Neuronal stem cell (in vitro differentiated cells): ENCODE data around the gene RNF157.
A peak's percentile ranks its signal among the peaks of the same experiment; 100 is the strongest.

Source experiments
- DNase-seq: peaks from one replicate; pipeline ENCODE4 v3.0.0-alpha.2; 2013; ENCODE audit warnings: low spot score
- H2AFZ ChIP-seq: one replicate; pipeline ENCODE4 v1.6.1; 2013; ENCODE audit warnings: mild to moderate bottlenecking, low read length, inconsistent platforms
- H2AK5ac ChIP-seq: 2 replicates; pipeline ENCODE4 v1.6.1; 2013; ENCODE audit warnings: low read depth, mild to moderate bottlenecking, inconsistent platforms, low read length, moderate library complexity, mixed read lengths
- H2BK120ac ChIP-seq: 2 replicates; pipeline ENCODE4 v1.6.1; 2013; ENCODE audit warnings: low read depth, mild to moderate bottlenecking, inconsistent platforms, low read length, moderate library complexity, mixed read lengths
- H2BK12ac ChIP-seq: one replicate; pipeline ENCODE4 v1.6.1; 2013; ENCODE audit warnings: low read length, inconsistent platforms
- H2BK15ac ChIP-seq: 2 replicates; pipeline ENCODE4 v1.6.1; 2013; ENCODE audit warnings: mild to moderate bottlenecking, low read length, inconsistent platforms, mixed read lengths
- H2BK5ac ChIP-seq: one replicate; pipeline ENCODE4 v1.6.1; 2013; ENCODE audit warnings: inconsistent platforms, mild to moderate bottlenecking, low read length, moderate library complexity
- H3K14ac ChIP-seq: one replicate; pipeline ENCODE4 v1.6.1; 2013; ENCODE audit warnings: low read length, inconsistent platforms
- H3K18ac ChIP-seq: 2 replicates; pipeline ENCODE4 v1.6.1; 2013; ENCODE audit warnings: low read length, inconsistent platforms
- H3K23ac ChIP-seq: 2 replicates; pipeline ENCODE4 v1.6.1; 2013; ENCODE audit warnings: low read depth, mild to moderate bottlenecking, mixed read lengths, low read length, inconsistent platforms; ENCODE audit not compliant: poor library complexity
- H3K27ac ChIP-seq: replicated peaks from 3 replicates; pipeline ENCODE4 v1.5.1; 2013; ENCODE audit warnings: low read length, inconsistent platforms
- H3K27me3 ChIP-seq, 3 experiments: 2 replicates each; pipeline ENCODE4 v1.6.1; 2013; ENCODE audit warnings: low read length in 3 of 3, mild to moderate bottlenecking in 2 of 3, inconsistent platforms in 1 of 3, low read depth in 1 of 3, mixed read lengths in 1 of 3, moderate library complexity in 1 of 3; ENCODE audit not compliant: control insufficient read depth in 3 of 3, insufficient read depth in 3 of 3
- H3K36me3 ChIP-seq, 2 donors: replicated peaks in 1 of 2; 2 replicates each; pipeline ENCODE4 v1.6.1; 2013; ENCODE audit warnings: low read length in 2 of 2; ENCODE audit not compliant: control insufficient read depth in 2 of 2, insufficient read depth in 2 of 2
- H3K4ac ChIP-seq: 2 replicates; pipeline ENCODE4 v1.6.1; 2013; ENCODE audit warnings: inconsistent platforms, mild to moderate bottlenecking, low read length, moderate library complexity
- H3K4me1 ChIP-seq, 2 donors: 1 replicate in 1 of 2; 2 replicates in 1 of 2; pipeline ENCODE4 v1.6.1; 2013; ENCODE audit warnings: low read length in 2 of 2, low read depth in 1 of 2; ENCODE audit not compliant: control insufficient read depth in 2 of 2, insufficient read depth in 1 of 2
- H3K4me2 ChIP-seq: one replicate; pipeline ENCODE4 v1.6.1; 2013; ENCODE audit warnings: mild to moderate bottlenecking, low read length, inconsistent platforms; ENCODE audit not compliant: insufficient read depth, poor library complexity, severe bottlenecking
- H3K4me3 ChIP-seq, 2 donors: 2 replicates each; pipeline ENCODE4 v1.5.1; 2013; ENCODE audit warnings: low read length in 2 of 2, mild to moderate bottlenecking in 2 of 2, inconsistent platforms in 1 of 2, moderate library complexity in 1 of 2
- H3K79me1 ChIP-seq: one replicate; pipeline ENCODE4 v1.6.1; 2013; ENCODE audit warnings: low read depth, mild to moderate bottlenecking, inconsistent platforms, low read length, moderate library complexity
- H3K9ac ChIP-seq: one replicate; pipeline ENCODE4 v1.6.1; 2013; ENCODE audit warnings: mild to moderate bottlenecking, low read depth, low read length, inconsistent platforms; ENCODE audit not compliant: poor library complexity
- H3K9me3 ChIP-seq, 2 donors: replicated peaks in 1 of 2; 2 replicates each; pipeline versions ENCODE3 to v1.6.1; 2013; ENCODE audit warnings: low read length in 2 of 2, mild to moderate bottlenecking in 2 of 2, inconsistent platforms in 1 of 2, low read depth in 1 of 2, mixed read lengths in 1 of 2, moderate library complexity in 1 of 2; ENCODE audit not compliant: control insufficient read depth in 2 of 2, insufficient read depth in 1 of 2
- H4K8ac ChIP-seq: one replicate; pipeline ENCODE4 v1.6.1; 2013; ENCODE audit warnings: low read depth, mild to moderate bottlenecking, inconsistent platforms, low read length, moderate library complexity
- H4K91ac ChIP-seq: one replicate; pipeline ENCODE4 v1.6.1; 2013; ENCODE audit warnings: low read length, low read depth, mild to moderate bottlenecking, inconsistent platforms; ENCODE audit not compliant: poor library complexity
- WGBS, 2 donors: extraction: QIAGEN DNeasy Blood & Tissue Kit; methylation state at CpG; one replicate each; pipeline ENCODE4 v1.1.7; 2013; ENCODE audit warnings: missing lambda C conversion rate in 2 of 2, mixed read lengths in 1 of 2; ENCODE audit not compliant: insufficient read length in 2 of 2, insufficient replicate concordance in 1 of 2; ENCODE audit errors: extremely low coverage in 2 of 2; 5-methylcytosine and 5-hydroxymethylcytosine counted together

The RNF157 gene

GRCh38 chr17:76138234-76138895 is 101.9 kb downstream of the RNF157 start:
- H3K79me1 ChIP-seq, result peaks cover 3% of the 10 kb centered on the region
- WGBS, 2 donors, result no CpG with 5 or more reads among the region's 23 CpGs
- peak overlapping the region; percentile 78 for H2AFZ ChIP-seq
- H3K4me1 ChIP-seq, result peaks cover 53 to 72% of the 10 kb centered on the region in 2 donors
- peak overlapping the region; percentile 99 for H3K18ac ChIP-seq
- H3K9me3 ChIP-seq, result peaks cover 0 to 5% of the 10 kb centered on the region in 2 donors
- peak overlapping the region; percentile 40 to 44 for H3K4me3 ChIP-seq
- H3K23ac ChIP-seq, result peak overlapping the region; percentile 44
- peak overlapping the region; percentile 59 for H3K4me2 ChIP-seq
- H2BK12ac ChIP-seq, result peak overlapping the region; percentile 99
- H3K36me3 ChIP-seq, result no peaks in the 10 kb centered on the region
- peaks cover 0 to 64% (median 20%) of the 10 kb centered on the region in 3 experiments for H3K27me3 ChIP-seq
- peak overlapping the region; percentile 43 for H3K27ac ChIP-seq
- peak overlapping the region; percentile 79 for H4K91ac ChIP-seq
- H3K14ac ChIP-seq, result peak overlapping the region; percentile 3
- peak overlapping the region; percentile 99 for H2BK15ac ChIP-seq
- H3K4ac ChIP-seq, result no peak overlapping the region
- peak overlapping the region; percentile 1 for H2BK120ac ChIP-seq
- H4K8ac ChIP-seq, result peak overlapping the region; percentile 100
- peak overlapping the region; percentile 7 for H3K9ac ChIP-seq
- peak overlapping the region; percentile 49 for H2BK5ac ChIP-seq
- peak; percentile 77 for DNase-seq
- H2AK5ac ChIP-seq, result peak overlapping the region; percentile 100

- no CpG with 5 or more reads among the region's 54 CpGs for WGBS, 2 donors
Measured at GRCh38 chr17:76137351-76138233, 102.7 kb downstream of the RNF157 start.

GRCh38 chr17:76137001-76137350 is 103.3 kb downstream of the RNF157 start:
- Histone ChIP-seq H3K23ac (no peak overlapping the region), H3K4me3 (no peak overlapping the region), H3K4me1 (peaks cover 58 to 70% of the 10 kb centered on the region in 2 donors), H3K4me2 (no peak overlapping the region), H3K4ac (peak overlapping the region; percentile 96), H2AK5ac (peak overlapping the region; percentile 100), H2BK120ac (peak overlapping the region; percentile 99), H4K91ac (peak overlapping the region; percentile 79), H2BK12ac (peak overlapping the region; percentile 99), H2AFZ (no peak overlapping the region), H3K18ac (peak overlapping the region; percentile 99), H3K36me3 (no peaks in the 10 kb centered on the region), H3K9me3 (peaks cover 0 to 5% of the 10 kb centered on the region in 2 donors), H2BK5ac (peak overlapping the region; percentile 49), H3K9ac (peak overlapping the region; percentile 80), H3K27me3 (peaks cover 0 to 59% (median 20%) of the 10 kb centered on the region in 3 experiments), H3K27ac (no peak overlapping the region), H3K79me1 (peaks cover 3% of the 10 kb centered on the region), H2BK15ac (peak overlapping the region; percentile 99), H3K14ac (peak overlapping the region; percentile 3), H4K8ac (no peak overlapping the region)
- no CpG with 5 or more reads among the region's 7 CpGs for WGBS, 2 donors
- no peak for DNase-seq

More at GRCh38 chr17:76137351-76138233, 102.7 kb downstream of the RNF157 start:
- DNase-seq, result no peak
- Histone ChIP-seq H3K14ac (peak overlapping the region; percentile 3), H3K36me3 (no peaks in the 10 kb centered on the region), H2BK15ac (peak overlapping the region; percentile 99), H2AK5ac (peak overlapping the region; percentile 100), H3K4me1 (peaks cover 56 to 72% of the 10 kb centered on the region in 2 donors), H3K9ac (peak overlapping the region; percentile 80), H3K79me1 (peaks cover 3% of the 10 kb centered on the region), H2BK5ac (peak overlapping the region; percentile 49), H3K27ac (peak overlapping the region; percentile 43), H3K4me3 (peak overlapping the region; percentile 40 to 44), H3K27me3 (peaks cover 0 to 61% (median 20%) of the 10 kb centered on the region in 3 experiments), H4K8ac (peak overlapping the region; percentile 100), H3K9me3 (peaks cover 0 to 5% of the 10 kb centered on the region in 2 donors), H3K23ac (peak overlapping the region; percentile 44), H4K91ac (peak overlapping the region; percentile 79), H2BK12ac (peak overlapping the region; percentile 99), H3K4ac (peak overlapping the region; percentile 96), H3K18ac (peak overlapping the region; percentile 99), H2AFZ (peak overlapping the region; percentile 78), H2BK120ac (peak overlapping the region; percentile 99), H3K4me2 (peak overlapping the region; percentile 59)
